PC-9 (cell line): ENCODE measurements around the gene UHRF2. TPM values are rescaled to one million over a fixed set of nuclear protein-coding genes. Genes with fewer than 3 reads are reported as not detected.

Experiments
- BruUV-seq: library from RNA; stranded (reverse); fragments of 400-500 nt; replicated peaks from 2 replicates; lab custom pipeline; 2021; lab: Mats Ljungman, UMichigan
- CTCF ChIA-PET: fragments of 300-600 bp; sonication (Branson Sonifier 250); formaldehyde crosslinking; loops from one replicate; lab custom pipeline; 2022; ENCODE audit warnings: antibody characterized with exemption; lab: Charles Lee
- POLR2A ChIA-PET: fragments of 300-600 bp; sonication (Branson Sonifier 250); formaldehyde crosslinking; loops from one replicate; lab custom pipeline; 2022; ENCODE audit warnings: antibody characterized with exemption; ENCODE audit not compliant: unreplicated experiment; lab: Charles Lee
- DNase-seq, 2 experiments: peaks; one replicate each; pipeline versions ENCODE4 v3.0.0 to v3.0.0-alpha.2; 2015 to 2022; ENCODE audit warnings: mixed read lengths in 1 of 2
- H2AFZ ChIP-seq: fragments of 200-600 bp; sonication (generic); 2 replicates; pipeline ENCODE4 v1.8.1; 2017; ENCODE audit warnings: antibody characterized with exemption
- H3F3A ChIP-seq: fragments of 200-600 bp; sonication (generic); 2 replicates; pipeline ENCODE4 v1.8.1; 2017; ENCODE audit warnings: antibody characterized with exemption, mild to moderate bottlenecking, low read depth; ENCODE audit not compliant: insufficient read depth
- H3K27ac ChIP-seq: fragments of 200-600 bp; sonication (generic); 2 replicates; pipeline ENCODE4 v1.6.1; 2016; ENCODE audit warnings: mixed run types
- H3K27me3 ChIP-seq: fragments of 200-600 bp; sonication (generic); 2 replicates; pipeline ENCODE4 v1.6.1; 2016; ENCODE audit warnings: low read depth, mixed run types; ENCODE audit not compliant: insufficient read depth
- H3K36me3 ChIP-seq: fragments of 200-600 bp; sonication (generic); 2 replicates; pipeline ENCODE4 v1.6.1; 2016; ENCODE audit warnings: low read depth, mixed run types
- H3K4me1 ChIP-seq: fragments of 200-600 bp; sonication (generic); replicated peaks from 2 replicates; pipeline ENCODE4 v1.6.1; 2016; ENCODE audit warnings: mixed run types; ENCODE audit not compliant: insufficient read depth
- H3K4me2 ChIP-seq: fragments of 200-600 bp; sonication (generic); 2 replicates; pipeline ENCODE4 v1.6.1; 2017; ENCODE audit warnings: mixed run types
- H3K4me3 ChIP-seq: fragments of 200-600 bp; sonication (generic); 2 replicates; pipeline ENCODE4 v1.6.1; 2016; ENCODE audit warnings: mixed run types
- H3K79me2 ChIP-seq: fragments of 200-600 bp; sonication (generic); 2 replicates; pipeline ENCODE4 v1.6.1; 2017; ENCODE audit warnings: low read depth, mixed run types
- H3K9me2 ChIP-seq: fragments of 200-600 bp; sonication (generic); 2 replicates; pipeline ENCODE4 v1.8.1; 2017; ENCODE audit warnings: mild to moderate bottlenecking; ENCODE audit not compliant: insufficient read depth
- H3K9me3 ChIP-seq: fragments of 200-600 bp; sonication (generic); 2 replicates; pipeline ENCODE4 v1.8.1; 2016; ENCODE audit warnings: low read depth; ENCODE audit not compliant: insufficient read depth
- H4K20me1 ChIP-seq: fragments of 200-600 bp; sonication (generic); 2 replicates; pipeline ENCODE4 v1.8.1; 2017; ENCODE audit not compliant: insufficient read depth
- EZH2 ChIP-seq: fragments of 200-600 bp; sonication (generic); IDR thresholded peaks from 2 replicates; pipeline ENCODE4 v1.8.0; 2017; ENCODE audit warnings: antibody characterized with exemption, low read depth
- intact Hi-C: fragments of 100-400 bp; cut with micrococcal nuclease; formaldehyde crosslinking; loops from one replicate; pipeline ENCODE4 v1.10.0; 2022; ENCODE audit not compliant: unreplicated experiment
- total RNA-seq: library from RNA; stranded (reverse); gene quantifications from 2 replicates; pipeline ENCODE4 v1.2.3, GENCODE V29; 2021
- TF ChIP-seq, protein P1 (sequence below): fragments of 200-600 bp; sonication (generic); conservative IDR thresholded peaks from 2 replicates; pipeline ENCODE4 v1.6.1; 2017; ENCODE audit warnings: mixed run types, antibody characterized with exemption, mild to moderate bottlenecking, moderate library complexity

UHRF2 gene
- total RNA-seq, 1 experiment from 2014 or later = 40.9 TPM

DNA sequence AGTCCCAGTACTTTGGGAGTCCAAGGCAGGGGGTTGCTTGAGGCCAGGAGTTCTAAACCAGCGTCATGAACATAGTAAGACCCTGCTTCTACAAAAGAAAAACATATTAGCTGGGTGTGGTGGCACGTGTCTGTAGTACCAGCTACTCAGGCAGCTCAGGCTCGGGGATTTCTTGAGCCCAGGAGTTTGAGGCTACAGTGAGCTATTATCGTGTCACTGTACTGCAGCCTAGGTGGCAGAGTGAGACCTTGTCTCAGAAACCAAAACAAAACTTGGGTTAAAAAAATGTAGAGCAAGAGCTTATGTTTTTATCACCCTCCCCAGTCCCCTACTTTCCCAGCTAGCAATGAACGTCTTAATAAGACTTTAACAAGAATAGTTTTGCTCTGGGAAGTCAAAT lies 46.7 kb downstream of the UHRF2 start:
- ChIA-PET CTCF (no interaction called here), POLR2A (no interaction called here)
- no peaks in the 10 kb centered on the region for H3K9me3 ChIP-seq
- H3K79me2 ChIP-seq = peaks cover 38% of the 10 kb centered on the region
- H3K27ac ChIP-seq = no peak overlapping the region
- no peaks in the 10 kb centered on the region for H3K4me1 ChIP-seq
- H4K20me1 ChIP-seq = no peaks in the 10 kb centered on the region
- no peaks in the 10 kb centered on the region for H3F3A ChIP-seq
- no peak overlapping the region for H2AFZ ChIP-seq
- TF ChIP-seq, protein P1, sequence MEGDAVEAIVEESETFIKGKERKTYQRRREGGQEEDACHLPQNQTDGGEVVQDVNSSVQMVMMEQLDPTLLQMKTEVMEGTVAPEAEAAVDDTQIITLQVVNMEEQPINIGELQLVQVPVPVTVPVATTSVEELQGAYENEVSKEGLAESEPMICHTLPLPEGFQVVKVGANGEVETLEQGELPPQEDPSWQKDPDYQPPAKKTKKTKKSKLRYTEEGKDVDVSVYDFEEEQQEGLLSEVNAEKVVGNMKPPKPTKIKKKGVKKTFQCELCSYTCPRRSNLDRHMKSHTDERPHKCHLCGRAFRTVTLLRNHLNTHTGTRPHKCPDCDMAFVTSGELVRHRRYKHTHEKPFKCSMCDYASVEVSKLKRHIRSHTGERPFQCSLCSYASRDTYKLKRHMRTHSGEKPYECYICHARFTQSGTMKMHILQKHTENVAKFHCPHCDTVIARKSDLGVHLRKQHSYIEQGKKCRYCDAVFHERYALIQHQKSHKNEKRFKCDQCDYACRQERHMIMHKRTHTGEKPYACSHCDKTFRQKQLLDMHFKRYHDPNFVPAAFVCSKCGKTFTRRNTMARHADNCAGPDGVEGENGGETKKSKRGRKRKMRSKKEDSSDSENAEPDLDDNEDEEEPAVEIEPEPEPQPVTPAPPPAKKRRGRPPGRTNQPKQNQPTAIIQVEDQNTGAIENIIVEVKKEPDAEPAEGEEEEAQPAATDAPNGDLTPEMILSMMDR = no peak
- no peak for TF ChIP-seq EZH2
- no peaks in the 10 kb centered on the region for H3K36me3 ChIP-seq
- no TSS peak for BruUV-seq
- H3K9me2 ChIP-seq = no peaks in the 10 kb centered on the region
- H3K4me2 ChIP-seq = no peak overlapping the region
- intact Hi-C loops = no loop called here
- H3K4me3 ChIP-seq = no peak overlapping the region
- DNase-seq = no peak
- no peaks in the 10 kb centered on the region for H3K27me3 ChIP-seq

DNA sequence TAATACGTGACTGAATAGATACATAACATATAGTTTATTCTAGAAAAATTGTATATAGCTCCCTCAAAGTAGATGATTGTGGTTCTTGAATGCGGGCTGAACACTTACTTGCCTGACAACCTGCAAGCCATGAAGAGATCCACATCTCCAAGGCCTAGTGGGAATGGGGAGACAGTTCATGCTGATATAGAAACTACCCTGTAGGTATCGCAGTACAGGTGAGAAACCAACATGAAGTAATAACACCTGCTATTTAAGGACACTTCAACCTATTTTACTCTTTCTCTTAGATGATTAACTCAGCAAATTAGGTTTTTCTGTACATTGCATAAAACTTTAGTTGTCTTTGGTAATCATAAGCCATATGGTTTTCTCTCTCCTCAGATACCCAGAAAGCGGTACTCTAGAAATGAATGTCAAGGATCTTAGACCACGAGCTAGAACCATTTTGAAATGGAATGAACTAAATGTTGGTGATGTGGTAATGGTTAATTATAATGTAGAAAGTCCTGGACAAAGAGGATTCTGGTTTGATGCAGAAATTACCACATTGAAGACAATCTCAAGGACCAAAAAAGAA lies 47.3 kb downstream of the UHRF2 start:
- Histone ChIP-seq H3K4me2 (no peak overlapping the region), H3K4me1 (no peaks in the 10 kb centered on the region), H3F3A (no peaks in the 10 kb centered on the region), H3K27me3 (no peaks in the 10 kb centered on the region), H3K79me2 (peaks cover 32% of the 10 kb centered on the region), H4K20me1 (no peaks in the 10 kb centered on the region), H3K4me3 (no peak overlapping the region), H3K36me3 (no peaks in the 10 kb centered on the region), H3K27ac (no peak overlapping the region), H3K9me3 (no peaks in the 10 kb centered on the region), H2AFZ (no peak overlapping the region), H3K9me2 (no peaks in the 10 kb centered on the region)
- DNase-seq = no peak
- TF ChIP-seq, protein P1 = no peak
- TF ChIP-seq EZH2 = no peak
- intact Hi-C loops = no loop called here
- ChIA-PET POLR2A (no interaction called here), CTCF (no interaction called here)
- BruUV-seq = no TSS peak

DNA sequence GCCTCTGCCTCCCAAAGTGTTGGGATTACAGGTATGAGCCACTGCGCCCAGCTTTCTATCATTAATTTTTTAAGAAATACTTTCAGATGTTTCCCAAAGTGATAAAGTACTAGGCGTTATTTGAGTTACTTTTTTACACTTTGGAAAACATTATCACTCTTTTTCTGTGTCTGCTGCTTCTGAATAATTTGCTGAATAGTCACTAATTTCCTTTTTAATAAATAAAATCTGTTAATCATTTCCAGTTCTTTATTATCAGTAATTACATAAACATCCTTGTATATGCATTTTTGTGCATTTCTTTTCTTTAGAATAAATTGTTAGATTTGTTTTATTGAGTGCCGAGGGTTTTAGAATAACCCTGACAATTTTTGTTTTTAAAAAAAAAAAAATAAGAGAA lies 48.6 kb downstream of the UHRF2 start:
- POLR2A ChIA-PET = interaction anchor here (0.6 kb wide), 1 partner anchor 16 kb away, joined by 3 read pairs; no protein-coding TSS in a partner anchor
- no peak for TF ChIP-seq EZH2
- TF ChIP-seq, protein P1 = no peak
- intact Hi-C loops = no loop called here
- CTCF ChIA-PET = no interaction called here
- H3K36me3 ChIP-seq = no peaks in the 10 kb centered on the region
- no peak overlapping the region for H3K4me2 ChIP-seq
- H3K27ac ChIP-seq = no peak overlapping the region
- no peaks in the 10 kb centered on the region for H3F3A ChIP-seq
- H3K9me3 ChIP-seq = no peaks in the 10 kb centered on the region
- H2AFZ ChIP-seq = no peak overlapping the region
- no peak overlapping the region for H3K4me3 ChIP-seq
- no peaks in the 10 kb centered on the region for H3K4me1 ChIP-seq
- DNase-seq = no peak
- no TSS peak for BruUV-seq
- peaks cover 19% of the 10 kb centered on the region for H3K79me2 ChIP-seq
- no peaks in the 10 kb centered on the region for H3K9me2 ChIP-seq
- H3K27me3 ChIP-seq = no peaks in the 10 kb centered on the region
- no peaks in the 10 kb centered on the region for H4K20me1 ChIP-seq
